Gastroesophageal sphincter (tissue), 3 donors: ENCODE data around the gene CHCHD1.

ENCODE experiments used
- CTCF ChIP-seq, 4 experiments: fragments of 200-600 bp in 2 of 4; fragments of 450-650 bp in 2 of 4; sonication (generic) in 1 of 4; IDR thresholded peaks; one replicate each; pipeline ENCODE4 v1.5.1; 2017 to 2019; ENCODE audit warnings: antibody characterized with exemption in 4 of 4, mild to moderate bottlenecking in 2 of 4, moderate library complexity in 2 of 4
- POLR2A ChIP-seq, 2 donors: fragments of 450-650 bp; IDR thresholded peaks; one replicate each; pipeline ENCODE4 v1.6.1; 2017; ENCODE audit warnings: antibody characterized with exemption in 2 of 2, mild to moderate bottlenecking in 2 of 2, moderate library complexity in 1 of 2
- POLR2AphosphoS5 ChIP-seq: sonication (generic); formaldehyde crosslinking; IDR thresholded peaks from one replicate; pipeline ENCODE4 v1.6.1; 2017; ENCODE audit warnings: antibody characterized with exemption

- TF ChIP-seq CTCF (IDR thresholded peaks at IDR 0.05) = no peak
- no peak for TF ChIP-seq POLR2A (IDR thresholded peaks at IDR 0.05)
- TF ChIP-seq POLR2AphosphoS5 = no peak
Observed at GRCh38 chr10:73793456-73793855, 11.6 kb downstream of the CHCHD1 start.
